ENCODE results near the gene RPS26.

Gene RPS26

GRCh38 chr12:56014205-56014604 is 27.5 kb upstream of the RPS26 start:
- TF ChIP-seq BACH2 (CRISPR knock-in tag; IDR thresholded peaks at IDR 0.05; ENCODE audit: borderline replicate concordance) = no peak
- TF ChIP-seq SNAI2 (CRISPR knock-in tag; IDR thresholded peaks at IDR 0.05) = no peak
- no peak for TF ChIP-seq TSHZ2 (CRISPR knock-in tag; IDR thresholded peaks at IDR 0.05)
- no peak for TF ChIP-seq ISL1 (CRISPR knock-in tag; IDR thresholded peaks at IDR 0.05)
- no peak for TF ChIP-seq ZNF70 (CRISPR knock-in tag; IDR thresholded peaks at IDR 0.05)
- no peak for TF ChIP-seq GLIS3 (CRISPR knock-in tag; IDR thresholded peaks at IDR 0.05)
- no peak for TF ChIP-seq TOX (CRISPR knock-in tag; IDR thresholded peaks at IDR 0.05; ENCODE audit: borderline replicate concordance)
- no peak for TF ChIP-seq ZFP3 (CRISPR knock-in tag; IDR thresholded peaks at IDR 0.05)
- TF ChIP-seq ZC3H10 (CRISPR knock-in tag; IDR thresholded peaks at IDR 0.05) = no peak
- no peak for TF ChIP-seq ESRRG (CRISPR knock-in tag; IDR thresholded peaks at IDR 0.05)
- ATAC-seq = no peak

GRCh38 chr12:56017181-56017580 is 24.5 kb upstream of the RPS26 start:
- ATAC-seq = no peak
- TF ChIP-seq ZC3H10 (CRISPR knock-in tag; IDR thresholded peaks at IDR 0.05) = no peak
- no peak for TF ChIP-seq TOX (CRISPR knock-in tag; IDR thresholded peaks at IDR 0.05; ENCODE audit: borderline replicate concordance)
- TF ChIP-seq CREB5 (CRISPR knock-in tag; IDR thresholded peaks at IDR 0.05; ENCODE audit: low read depth) = no peak
- no peak for TF ChIP-seq ZFP3 (CRISPR knock-in tag; IDR thresholded peaks at IDR 0.05)
- no peak for TF ChIP-seq POU6F1 (CRISPR knock-in tag; IDR thresholded peaks at IDR 0.05; ENCODE audit: borderline replicate concordance, low read depth)
- no peak for TF ChIP-seq OSR1 (CRISPR knock-in tag; IDR thresholded peaks at IDR 0.05)
- TF ChIP-seq PATZ1 (CRISPR knock-in tag; IDR thresholded peaks at IDR 0.05; ENCODE audit: borderline replicate concordance) = no peak
- no peak for TF ChIP-seq GLIS3 (CRISPR knock-in tag; IDR thresholded peaks at IDR 0.05)
- no peak for TF ChIP-seq CSRNP3 (CRISPR knock-in tag; IDR thresholded peaks at IDR 0.05)
- TF ChIP-seq ZFP30 (CRISPR knock-in tag; IDR thresholded peaks at IDR 0.05) = no peak
- TF ChIP-seq CSDC2 (CRISPR knock-in tag; IDR thresholded peaks at IDR 0.05) = no peak
- no peak for TF ChIP-seq ZNF8 (CRISPR knock-in tag; IDR thresholded peaks at IDR 0.05)
- TF ChIP-seq ZNF565 (CRISPR knock-in tag; conservative IDR thresholded peaks at IDR 0.05; ENCODE audit: low read depth) = no peak
- TF ChIP-seq PPARA (CRISPR knock-in tag; IDR thresholded peaks at IDR 0.05; ENCODE audit: borderline replicate concordance) = no peak

- TF ChIP-seq ESRRG (CRISPR knock-in tag; IDR thresholded peaks at IDR 0.05) (no peak), TOX (CRISPR knock-in tag; IDR thresholded peaks at IDR 0.05; ENCODE audit: borderline replicate concordance) (no peak), CSRNP3 (CRISPR knock-in tag; IDR thresholded peaks at IDR 0.05) (no peak), RARB (CRISPR knock-in tag; IDR thresholded peaks at IDR 0.05) (no peak), ZNF565 (CRISPR knock-in tag; conservative IDR thresholded peaks at IDR 0.05; ENCODE audit: low read depth) (no peak), OSR1 (CRISPR knock-in tag; IDR thresholded peaks at IDR 0.05) (no peak), ZFP3 (CRISPR knock-in tag; IDR thresholded peaks at IDR 0.05) (no peak), ARNTL (CRISPR knock-in tag; IDR thresholded peaks at IDR 0.05; ENCODE audit: borderline replicate concordance, low read depth) (no peak), ZC3H10 (CRISPR knock-in tag; IDR thresholded peaks at IDR 0.05) (no peak), ZNF70 (CRISPR knock-in tag; IDR thresholded peaks at IDR 0.05) (no peak), ISL1 (CRISPR knock-in tag; IDR thresholded peaks at IDR 0.05) (no peak), PATZ1 (CRISPR knock-in tag; IDR thresholded peaks at IDR 0.05; ENCODE audit: borderline replicate concordance) (no peak), PPARA (CRISPR knock-in tag; IDR thresholded peaks at IDR 0.05; ENCODE audit: borderline replicate concordance) (no peak), CSDC2 (CRISPR knock-in tag; IDR thresholded peaks at IDR 0.05) (no peak)
- no peak for ATAC-seq
Observed at GRCh38 chr12:56018356-56018755, 23.4 kb upstream of the RPS26 start.

All from SK-N-SH treated with all-trans-retinoic acid at 6 μM for 48 hours (cell line).